ENCODE data around the gene CRYGB.

CRYGB gene

DNA sequence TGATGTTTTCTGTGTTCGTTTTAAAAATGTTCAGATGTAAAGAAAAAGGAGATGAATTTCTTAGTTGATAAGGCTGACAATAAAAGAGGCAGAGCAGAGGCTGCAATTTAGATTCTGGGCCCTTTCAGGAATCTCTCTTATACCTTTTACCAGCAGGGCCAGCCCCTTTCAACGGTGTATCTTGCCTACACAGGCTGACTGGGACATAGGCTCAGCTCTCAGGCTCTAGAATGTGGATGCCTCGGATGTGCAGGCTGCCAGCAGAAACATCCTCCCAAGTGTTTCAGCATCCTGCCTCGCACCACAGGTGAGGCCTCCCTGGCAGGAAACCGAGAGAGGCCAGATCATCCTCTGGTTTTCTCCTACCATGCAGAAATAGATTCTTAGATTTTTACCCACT is 40.5 kb upstream of the CRYGB start:
- H3K4me3 ChIP-seq (ENCODE audit: low read depth, low read length) = no peak overlapping the region
- TF ChIP-seq, protein P1, sequence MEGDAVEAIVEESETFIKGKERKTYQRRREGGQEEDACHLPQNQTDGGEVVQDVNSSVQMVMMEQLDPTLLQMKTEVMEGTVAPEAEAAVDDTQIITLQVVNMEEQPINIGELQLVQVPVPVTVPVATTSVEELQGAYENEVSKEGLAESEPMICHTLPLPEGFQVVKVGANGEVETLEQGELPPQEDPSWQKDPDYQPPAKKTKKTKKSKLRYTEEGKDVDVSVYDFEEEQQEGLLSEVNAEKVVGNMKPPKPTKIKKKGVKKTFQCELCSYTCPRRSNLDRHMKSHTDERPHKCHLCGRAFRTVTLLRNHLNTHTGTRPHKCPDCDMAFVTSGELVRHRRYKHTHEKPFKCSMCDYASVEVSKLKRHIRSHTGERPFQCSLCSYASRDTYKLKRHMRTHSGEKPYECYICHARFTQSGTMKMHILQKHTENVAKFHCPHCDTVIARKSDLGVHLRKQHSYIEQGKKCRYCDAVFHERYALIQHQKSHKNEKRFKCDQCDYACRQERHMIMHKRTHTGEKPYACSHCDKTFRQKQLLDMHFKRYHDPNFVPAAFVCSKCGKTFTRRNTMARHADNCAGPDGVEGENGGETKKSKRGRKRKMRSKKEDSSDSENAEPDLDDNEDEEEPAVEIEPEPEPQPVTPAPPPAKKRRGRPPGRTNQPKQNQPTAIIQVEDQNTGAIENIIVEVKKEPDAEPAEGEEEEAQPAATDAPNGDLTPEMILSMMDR (IDR thresholded peaks at IDR 0.05; ENCODE audit: insufficient read depth, low read depth, low read length, missing control alignments) = no peak
- no peak for DNase-seq (ENCODE audit: low read depth)

GRCh38 chr2:208183972-208184705 is 38.2 kb upstream of the CRYGB start:
- TF ChIP-seq, protein P1 (IDR thresholded peaks at IDR 0.05; ENCODE audit: insufficient read depth, low read depth, low read length, missing control alignments) = no peak

DNA sequence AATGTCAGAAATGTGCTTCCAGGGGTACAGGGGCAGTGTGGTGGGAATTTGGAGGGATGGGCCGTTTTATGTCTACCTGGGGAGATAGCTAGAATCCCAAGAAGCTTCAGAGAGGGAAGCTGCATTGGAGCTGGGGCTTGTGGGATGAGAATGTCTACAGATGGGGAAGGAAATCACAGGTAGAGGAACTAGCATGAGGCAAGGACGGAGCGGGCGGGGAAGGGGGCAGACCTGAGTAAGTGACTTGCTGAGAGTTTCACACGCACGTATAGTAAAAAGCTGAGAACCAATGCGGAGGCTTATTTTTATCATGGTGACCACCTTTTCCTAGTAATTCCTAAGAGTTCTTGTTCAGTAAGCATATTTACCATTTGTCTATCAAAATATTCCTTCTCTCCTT is 37.6 kb upstream of the CRYGB start:
- DNase-seq (ENCODE audit: low read depth) = no peak
- TF ChIP-seq, protein P1 (IDR thresholded peaks at IDR 0.05; ENCODE audit: insufficient read depth, low read depth, low read length, missing control alignments) = no peak
- H3K4me3 ChIP-seq (ENCODE audit: low read depth, low read length) = no peak overlapping the region

More at GRCh38 chr2:208183972-208184705, 38.2 kb upstream of the CRYGB start:
- no peak overlapping the region for H3K4me3 ChIP-seq (ENCODE audit: low read depth, low read length)
- no peak for DNase-seq (ENCODE audit: low read depth)

DNA sequence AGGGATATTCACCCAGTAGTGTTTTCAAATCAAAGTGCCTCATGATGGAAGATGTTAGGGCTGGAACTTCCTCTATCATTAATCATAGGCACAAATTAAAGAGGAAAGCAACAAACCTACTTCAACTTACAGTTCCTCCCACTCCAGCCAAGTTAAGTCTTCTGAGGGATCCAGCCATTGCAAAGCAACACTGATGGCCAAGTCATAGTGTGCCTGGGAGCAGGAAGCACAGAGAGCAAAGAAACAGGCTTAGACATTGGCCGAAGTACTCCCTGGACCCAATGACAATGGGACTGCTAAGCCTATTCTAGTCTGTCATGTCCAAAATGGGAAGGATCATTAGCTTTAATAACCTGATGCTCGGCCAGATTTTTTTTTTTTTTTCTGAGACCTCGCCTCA is 36.9 kb upstream of the CRYGB start:
- no peak overlapping the region for H3K4me3 ChIP-seq (ENCODE audit: low read depth, low read length)
- TF ChIP-seq, protein P1 (IDR thresholded peaks at IDR 0.05; ENCODE audit: insufficient read depth, low read depth, low read length, missing control alignments) = no peak
- DNase-seq (ENCODE audit: low read depth) = no peak

- no peak overlapping the region for H3K4me3 ChIP-seq (ENCODE audit: low read depth, low read length)
- TF ChIP-seq, protein P1 (IDR thresholded peaks at IDR 0.05; ENCODE audit: insufficient read depth, low read depth, low read length, missing control alignments) = no peak
Measured at GRCh38 chr2:208179028-208179609, 33.2 kb upstream of the CRYGB start.

GRCh38 chr2:208175840-208176153 is 29.8 kb upstream of the CRYGB start:
- H3K4me3 ChIP-seq (ENCODE audit: low read depth, low read length) = no peak overlapping the region
- TF ChIP-seq, protein P1 (IDR thresholded peaks at IDR 0.05; ENCODE audit: insufficient read depth, low read depth, low read length, missing control alignments) = no peak
- DNase-seq (ENCODE audit: low read depth) = no peak

More at GRCh38 chr2:208179028-208179609, 33.2 kb upstream of the CRYGB start:
- DNase-seq (ENCODE audit: low read depth) = no peak
